Right hindlimb (tissue), 1 donor: ENCODE results near the gene HOXD1.

ENCODE experiments used
- DNase-seq: peaks from one replicate; pipeline ENCODE4 v3.0.0-alpha.2; 2018

Gene HOXD1

GRCh38 chr2:176187899-176188773 lies at the start of gene HOXD1:
Gene HOXD1, plus strand, starts transcription at chr2:176188668. Its CDS starts 134 bp downstream, at chr2:176188802.
- DNase-seq: no peak

GRCh38 chr2:176138923-176139660 lies 49.4 kb upstream of the HOXD1 start:
- DNase-seq: no peak

GRCh38 chr2:176139661-176140512 lies 48.6 kb upstream of the HOXD1 start:
- DNase-seq: peak; percentile 81

GRCh38 chr2:176140513-176141317 lies 47.8 kb upstream of the HOXD1 start:
- peak; percentile 92 for DNase-seq

- DNase-seq: no peak
Measured at GRCh38 chr2:176142281-176142680, 46.2 kb upstream of the HOXD1 start.

GRCh38 chr2:176145085-176145969 lies 43.1 kb upstream of the HOXD1 start:
- no peak for DNase-seq

GRCh38 chr2:176146101-176146500 lies 42.4 kb upstream of the HOXD1 start:
- no peak for DNase-seq

- no peak for DNase-seq
Measured at GRCh38 chr2:176146645-176147044, 41.8 kb upstream of the HOXD1 start.

GRCh38 chr2:176147210-176147799 lies 41.2 kb upstream of the HOXD1 start:
- DNase-seq: no peak

GRCh38 chr2:176147800-176148496 lies 40.5 kb upstream of the HOXD1 start:
- DNase-seq: no peak

GRCh38 chr2:176148751-176149421 lies 39.6 kb upstream of the HOXD1 start:
- no peak for DNase-seq

GRCh38 chr2:176149481-176149938 lies 39.0 kb upstream of the HOXD1 start:
- no peak for DNase-seq

GRCh38 chr2:176149939-176150583 lies 38.4 kb upstream of the HOXD1 start:
- DNase-seq: no peak

- no peak for DNase-seq
Measured at GRCh38 chr2:176150584-176151441, 37.7 kb upstream of the HOXD1 start.

GRCh38 chr2:176151442-176152287 lies 36.8 kb upstream of the HOXD1 start, which contains the start of gene HOXD4:
Gene HOXD4, plus strand, starts transcription at chr2:176151550. Its CDS starts 84 bp downstream, at chr2:176151634.
- DNase-seq: no peak

GRCh38 chr2:176152350-176153181 lies 35.9 kb upstream of the HOXD1 start:
- DNase-seq: no peak
